ENCODE data around the gene PGM5.

The PGM5 gene

DNA sequence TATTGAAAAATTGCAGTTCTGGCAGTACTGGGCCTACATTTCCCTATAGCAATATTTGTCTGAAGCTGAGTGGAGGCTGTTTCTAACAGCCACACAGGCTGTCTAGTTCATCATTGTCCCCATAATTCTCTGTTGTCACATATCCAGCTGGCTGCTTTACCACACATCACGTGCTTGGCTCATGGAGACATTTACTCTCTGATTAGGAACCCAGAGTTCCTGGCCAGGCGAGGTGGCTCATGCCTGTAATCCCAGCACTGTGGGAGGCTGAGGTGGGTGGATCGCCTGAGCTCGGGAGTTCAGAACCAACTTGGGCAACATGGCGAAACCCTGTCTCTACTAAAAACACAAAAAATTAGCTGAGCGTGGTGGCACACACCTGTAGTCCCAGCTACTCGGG, 81.4 kb downstream of the PGM5 start:
- no peak for DNase-seq (ENCODE audit: low read depth)

DNA sequence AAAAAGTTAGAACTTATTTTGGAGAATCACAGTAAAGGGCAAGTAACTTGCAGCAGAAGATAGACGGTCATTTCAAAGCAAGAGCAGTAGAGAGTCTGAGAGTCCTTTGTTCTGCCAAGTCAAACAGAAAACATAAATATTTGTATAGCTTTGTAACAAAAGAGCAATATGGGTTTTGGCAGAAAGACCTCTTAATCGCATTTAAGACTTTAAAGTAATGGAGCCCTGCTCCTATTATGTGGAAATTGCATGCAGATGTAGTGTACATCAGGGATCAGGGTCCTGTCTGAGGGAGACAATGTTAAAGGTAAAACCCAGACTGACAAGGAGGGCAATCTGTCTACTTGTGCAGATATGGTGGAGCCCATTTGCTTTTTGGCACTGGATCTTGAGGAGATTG, 87.2 kb downstream of the PGM5 start:
- no peak for DNase-seq (ENCODE audit: low read depth)

DNA sequence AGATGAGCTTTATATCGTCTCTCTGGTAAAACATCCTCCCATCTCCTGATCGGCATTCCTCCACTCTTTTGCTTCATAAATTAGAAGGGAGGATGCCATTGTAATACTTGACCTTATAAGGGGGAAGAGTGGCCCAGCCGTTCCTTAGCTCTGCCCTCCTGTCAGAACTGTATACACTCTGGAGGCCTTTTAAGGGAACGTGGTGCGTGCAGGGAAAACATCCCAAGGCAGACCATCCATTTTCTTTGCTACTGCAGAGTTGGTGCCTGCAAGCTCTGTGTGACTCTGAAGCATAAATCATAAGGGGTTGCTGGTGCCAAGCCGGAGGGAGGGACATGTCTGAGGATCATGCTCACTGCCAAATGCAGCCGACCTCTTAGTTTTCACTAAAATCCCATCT, 90.4 kb downstream of the PGM5 start:
- no peak for DNase-seq (ENCODE audit: low read depth)

DNA sequence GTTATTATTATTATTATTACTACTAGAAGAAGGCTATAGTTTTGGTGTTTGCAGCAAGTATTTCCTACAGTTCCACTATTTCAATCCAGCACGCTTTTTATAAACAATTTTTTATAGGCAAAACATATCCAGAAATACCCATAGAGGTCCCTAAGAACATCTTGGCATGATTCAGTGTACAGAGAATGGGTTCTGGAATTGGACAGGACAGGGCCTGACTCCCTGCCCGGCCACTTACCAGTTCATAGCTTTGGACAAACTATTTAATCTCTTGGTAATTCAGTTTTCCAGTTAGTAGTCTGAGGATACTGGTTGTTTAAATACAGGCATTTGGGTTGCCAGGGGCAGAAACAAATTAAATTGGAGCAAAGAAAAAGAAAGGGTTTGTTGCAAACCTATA, 91.2 kb downstream of the PGM5 start:
- DNase-seq (ENCODE audit: low read depth) = no peak

DNA sequence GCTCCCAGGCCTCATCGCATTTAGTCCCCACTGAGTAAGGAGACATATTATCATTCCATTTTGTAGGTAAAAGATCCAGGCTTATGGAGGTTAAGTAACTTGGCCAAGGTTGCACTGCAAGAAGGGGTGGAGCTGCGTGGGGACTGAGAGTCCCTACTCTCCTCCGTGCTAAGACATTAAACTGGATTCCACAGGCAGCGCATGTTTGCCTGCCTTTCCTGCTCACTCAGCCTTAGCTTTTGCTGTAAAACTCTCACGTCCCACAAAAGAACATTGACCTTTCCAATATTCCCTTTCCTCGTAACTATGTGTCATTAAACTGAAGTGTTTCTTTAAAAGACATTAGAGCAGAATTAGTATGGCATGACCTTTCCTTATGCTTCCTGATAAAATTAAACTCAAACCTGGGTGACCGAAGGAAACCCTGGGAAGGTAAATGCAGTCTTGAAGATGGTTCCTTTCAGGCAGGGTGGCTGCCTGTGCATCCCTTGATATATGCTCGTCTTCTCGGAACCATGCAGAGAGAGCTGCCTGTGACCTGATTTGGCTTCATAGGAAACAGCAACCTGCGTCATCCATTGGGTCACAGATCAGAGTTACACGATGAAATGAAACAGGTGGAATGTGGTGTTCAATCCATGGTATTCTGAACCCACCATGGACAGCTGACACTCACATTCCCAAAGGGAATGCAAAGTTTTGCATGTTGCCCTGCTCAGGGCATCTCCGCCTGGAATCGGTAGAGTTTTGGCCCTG, 98.3 kb downstream of the PGM5 start:
- DNase-seq (ENCODE audit: low read depth) = no peak

DNA sequence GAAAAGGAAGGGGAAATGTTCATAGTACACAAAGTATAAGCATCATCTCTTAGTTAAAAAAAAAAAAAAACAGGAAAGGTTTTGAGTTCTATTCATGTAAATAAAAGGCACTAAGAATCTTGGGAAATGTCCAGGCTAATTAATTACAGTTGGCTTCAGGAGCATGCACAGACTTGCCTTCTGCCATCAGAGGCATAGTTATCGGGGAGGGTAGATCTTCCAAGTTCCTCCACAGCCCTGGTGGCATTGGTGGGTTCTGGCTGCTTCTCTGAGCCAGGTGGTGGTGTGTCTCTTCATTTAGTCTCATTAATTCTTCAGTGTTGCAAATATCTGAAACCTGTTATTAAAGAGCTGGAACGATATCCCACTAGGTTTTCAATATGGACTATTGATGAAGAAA, 99.0 kb downstream of the PGM5 start:
- DNase-seq (ENCODE audit: low read depth) = no peak

DNA sequence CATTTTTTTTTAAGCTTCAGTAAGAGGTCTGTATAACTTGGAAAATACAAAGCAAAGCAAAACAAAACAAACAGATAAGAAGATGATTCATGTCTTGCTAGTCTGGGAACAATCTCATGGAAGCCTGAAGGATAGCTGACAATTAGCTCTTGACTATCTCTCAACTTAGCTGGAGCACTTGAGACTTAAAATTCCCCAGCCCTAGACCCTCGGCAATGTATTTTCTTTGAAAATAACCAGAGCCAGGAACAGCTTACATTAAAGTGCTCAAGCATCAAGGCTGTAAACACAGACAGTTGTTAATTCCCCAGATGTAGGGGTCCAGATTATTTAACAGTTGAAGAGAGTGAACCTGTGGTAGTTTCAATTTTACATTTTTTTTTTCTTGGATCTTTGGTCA, 101.4 kb downstream of the PGM5 start:
- no peak for DNase-seq (ENCODE audit: low read depth)

DNA sequence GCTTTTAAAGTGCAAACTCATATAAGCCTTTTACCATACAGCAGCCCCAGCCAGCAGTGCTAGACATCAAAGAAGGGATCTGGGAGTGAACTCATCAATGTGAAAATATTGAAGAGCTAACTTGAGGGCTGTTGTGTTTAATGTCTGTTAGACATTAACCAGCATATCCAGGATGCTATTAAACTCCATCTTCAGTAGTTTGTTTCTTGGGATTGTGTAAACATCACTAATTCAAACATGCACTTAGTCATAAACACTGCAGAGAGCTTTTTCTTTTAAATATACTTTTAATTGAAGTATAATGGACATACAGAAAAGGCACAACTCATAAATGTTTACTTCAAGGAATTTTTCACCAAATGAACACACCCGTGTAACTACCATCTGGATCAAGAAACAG, 102.5 kb downstream of the PGM5 start:
- DNase-seq (ENCODE audit: low read depth) = no peak

DNA sequence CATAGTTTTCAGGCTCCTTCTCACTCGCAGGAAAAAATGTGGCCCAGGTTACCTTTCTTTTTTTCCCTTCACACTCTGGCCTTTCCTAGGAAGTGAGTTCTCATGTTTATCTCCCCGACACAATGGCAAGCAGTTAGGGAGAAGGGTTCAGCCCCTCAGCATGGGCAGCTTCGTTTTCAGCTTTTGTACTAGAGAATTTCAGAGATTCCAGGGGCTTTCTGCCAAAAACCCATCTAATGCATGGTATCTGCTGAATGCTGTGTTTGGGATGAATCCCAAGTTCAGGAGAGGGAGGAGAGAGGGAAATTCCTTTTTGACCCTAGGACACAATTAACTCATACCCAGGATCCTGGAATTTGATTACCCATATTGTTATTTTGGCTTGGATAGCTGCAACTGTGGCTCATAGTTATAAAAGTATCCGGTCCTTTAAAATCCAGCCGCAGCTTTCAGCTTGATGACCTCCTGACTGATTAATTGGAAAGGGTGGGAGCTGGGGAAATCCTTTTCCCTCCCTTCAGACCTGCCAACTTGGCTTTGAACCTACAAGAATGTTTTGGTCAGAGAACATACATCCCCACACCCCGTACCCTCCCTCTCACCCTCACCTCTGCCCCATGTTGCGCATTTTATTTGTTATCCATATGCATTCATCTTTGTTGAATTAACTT, 105.8 kb downstream of the PGM5 start:
- no peak for DNase-seq (ENCODE audit: low read depth)

DNA sequence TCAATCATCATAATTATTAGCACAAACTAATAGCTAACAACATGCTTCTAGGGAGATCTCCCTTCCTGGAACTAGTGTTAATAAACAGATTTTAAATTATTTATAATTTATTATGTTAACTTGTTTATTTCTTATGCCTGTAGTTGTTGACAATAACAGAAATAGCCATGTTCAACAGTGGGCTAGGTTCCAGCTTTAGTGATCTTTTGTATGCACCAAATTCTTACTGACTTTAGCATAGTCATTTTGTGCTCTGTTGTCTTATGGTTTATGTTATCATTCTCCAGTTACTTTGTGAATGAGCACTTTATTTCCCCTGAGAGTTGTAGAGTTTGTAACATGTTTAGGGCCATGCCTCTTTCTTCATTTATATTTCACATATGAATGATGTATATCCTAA, 113.7 kb downstream of the PGM5 start:
- DNase-seq (ENCODE audit: low read depth) = no peak

DNA sequence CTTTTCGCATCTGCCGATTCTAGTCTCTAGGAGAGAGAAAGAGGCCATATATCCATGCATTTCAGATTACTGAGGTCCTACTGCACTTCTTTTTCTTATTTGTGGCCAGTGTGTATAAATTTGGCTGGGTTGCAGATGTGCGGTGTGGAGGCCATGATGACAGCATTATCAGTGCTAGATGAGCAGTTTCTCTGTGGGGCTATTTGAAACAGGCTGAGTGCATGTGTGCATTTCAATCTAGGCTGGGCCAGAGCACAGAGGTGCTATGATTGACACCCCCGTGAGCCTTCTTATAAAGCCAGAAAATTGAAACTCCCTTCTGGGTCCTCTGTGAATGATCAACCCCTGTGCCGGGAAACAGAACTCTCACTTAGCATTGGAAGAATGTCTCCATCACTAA, 114.2 kb downstream of the PGM5 start:
- no peak for DNase-seq (ENCODE audit: low read depth)

DNA sequence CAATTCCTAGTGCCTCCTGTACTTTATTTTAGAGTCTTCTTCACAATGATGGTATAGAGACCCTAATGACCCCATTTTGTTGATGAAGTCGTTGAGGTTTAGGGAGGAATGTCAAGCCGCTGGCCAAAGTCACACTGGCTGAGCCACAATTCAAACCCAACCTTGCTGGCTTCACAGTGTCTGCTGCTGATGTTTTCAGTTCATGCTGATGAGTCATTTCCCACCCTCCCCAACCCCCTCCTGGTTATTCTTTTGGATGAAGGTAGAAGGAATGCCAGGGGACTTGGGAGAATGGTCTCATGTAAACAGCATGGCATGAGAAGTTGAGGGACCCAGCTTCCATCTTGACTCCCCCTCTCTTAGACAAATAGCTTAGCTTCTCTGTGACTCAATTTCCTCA, 115.7 kb downstream of the PGM5 start:
- no peak for DNase-seq (ENCODE audit: low read depth)

DNA sequence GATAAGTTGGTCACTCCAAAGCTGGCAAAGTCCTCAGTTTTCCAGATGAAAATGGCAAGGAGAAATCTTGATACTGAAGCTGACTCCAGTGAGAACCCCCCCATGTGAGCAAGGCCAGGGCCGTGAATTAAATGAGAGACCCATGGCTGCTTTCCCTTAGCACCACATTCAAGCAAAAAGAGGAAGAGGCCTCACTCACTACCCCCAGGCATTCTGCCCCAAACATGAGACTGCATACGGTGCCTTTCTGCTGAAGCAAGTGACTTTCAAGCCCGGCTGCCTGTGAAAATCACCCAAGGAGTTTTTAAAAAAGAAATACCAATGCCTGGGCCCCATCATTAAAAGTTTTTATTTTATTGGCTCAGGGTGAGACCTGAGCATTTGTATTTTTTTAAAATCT, 117.4 kb downstream of the PGM5 start:
- DNase-seq (ENCODE audit: low read depth) = no peak

DNA sequence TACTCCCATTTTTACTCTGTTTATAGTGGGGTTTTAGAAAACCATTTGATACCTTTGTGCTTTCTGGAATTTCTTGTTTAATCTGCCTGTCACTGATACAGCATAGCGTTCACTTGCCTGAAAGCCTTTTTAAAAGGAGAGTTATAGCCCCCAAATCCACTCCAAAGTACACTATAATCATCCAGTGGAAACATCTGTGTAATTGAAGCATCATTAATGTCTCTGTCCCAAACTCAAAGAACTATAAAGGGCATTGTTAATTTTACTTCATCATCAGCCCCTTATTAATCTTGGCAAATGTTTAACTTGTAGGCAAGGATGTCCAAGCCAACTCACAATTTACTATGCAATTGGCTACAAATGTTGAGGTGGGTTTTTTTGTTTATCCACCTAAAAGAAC, 120.0 kb downstream of the PGM5 start:
- DNase-seq (ENCODE audit: low read depth) = no peak

DNA sequence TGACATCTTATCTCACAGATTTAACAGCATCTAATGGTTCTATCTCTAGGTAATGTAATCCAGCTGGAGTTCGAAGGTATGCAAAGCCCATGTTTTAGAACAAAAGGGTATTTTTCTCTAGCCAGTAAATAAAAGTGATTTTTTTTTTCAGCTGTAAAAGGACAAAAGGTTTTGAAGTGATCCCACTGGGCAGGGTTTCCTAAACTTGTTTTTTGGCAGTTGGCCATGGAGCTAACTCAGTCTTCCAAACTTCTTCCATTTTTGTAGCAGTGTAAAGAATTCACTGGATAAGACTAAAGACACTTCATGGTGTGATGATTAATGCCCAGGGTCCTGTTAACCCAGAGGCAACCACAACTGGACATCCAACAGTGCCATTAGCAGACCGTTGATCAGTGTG, 120.4 kb downstream of the PGM5 start:
- DNase-seq (ENCODE audit: low read depth) = no peak

DNA sequence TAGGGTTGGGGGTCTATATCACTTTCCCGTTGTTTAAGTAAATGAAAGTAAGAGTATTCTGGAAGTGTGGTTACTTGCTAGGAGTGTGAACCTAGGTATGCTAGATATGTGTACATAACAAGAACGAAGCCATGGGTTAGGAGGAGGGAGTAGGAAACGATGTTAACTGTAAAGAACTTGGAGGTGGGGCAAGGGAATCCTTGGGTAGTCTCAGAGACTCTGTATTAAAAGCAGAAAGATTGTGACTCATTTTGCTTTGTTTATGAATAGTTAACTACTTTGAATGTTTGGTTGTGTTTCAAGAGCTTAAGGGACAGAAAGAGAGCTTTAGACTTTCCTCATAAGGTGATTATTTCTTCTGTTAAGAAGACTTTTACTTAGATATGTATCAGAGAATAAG, 124.4 kb downstream of the PGM5 start:
- DNase-seq (ENCODE audit: low read depth) = no peak

DNA sequence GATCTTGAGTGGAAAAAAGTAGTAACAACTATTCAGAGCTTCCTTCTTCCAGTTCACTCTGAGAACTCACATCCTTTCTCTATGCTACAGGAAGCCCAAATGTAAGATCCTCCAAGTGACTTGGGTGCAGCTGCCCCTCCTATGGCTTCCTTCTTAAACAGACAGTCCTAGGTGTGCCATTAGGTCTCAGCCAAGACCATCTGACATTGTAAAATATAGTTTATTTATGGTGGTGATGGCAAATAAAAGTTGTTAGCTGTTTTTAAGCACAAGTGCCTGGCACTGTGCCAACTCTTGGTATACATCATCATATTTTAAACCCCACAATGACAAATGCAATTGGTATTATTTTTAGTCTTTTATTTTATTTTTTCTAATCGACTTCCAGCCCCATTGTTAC, 126.1 kb downstream of the PGM5 start:
- no peak for DNase-seq (ENCODE audit: low read depth)

DNA sequence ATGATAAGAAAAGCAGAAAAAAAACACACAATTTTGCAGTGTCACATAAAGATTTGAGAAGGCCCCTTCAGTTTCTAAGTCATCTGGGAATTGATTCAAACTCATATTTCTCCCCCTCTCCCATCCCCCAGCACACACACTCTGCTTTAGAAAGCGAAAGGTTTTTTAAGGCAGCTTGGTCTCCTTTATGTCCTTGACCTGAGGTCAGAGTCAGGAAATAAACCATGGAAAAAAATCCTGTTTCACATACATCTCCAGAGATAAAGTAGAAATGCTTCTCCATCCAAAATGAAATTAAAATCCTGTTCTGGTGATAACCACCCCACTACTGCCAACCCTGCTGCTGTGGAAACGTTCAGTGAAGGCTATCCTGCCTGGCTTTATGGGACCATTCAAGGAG, 131.7 kb downstream of the PGM5 start:
- no peak for DNase-seq (ENCODE audit: low read depth)

DNA sequence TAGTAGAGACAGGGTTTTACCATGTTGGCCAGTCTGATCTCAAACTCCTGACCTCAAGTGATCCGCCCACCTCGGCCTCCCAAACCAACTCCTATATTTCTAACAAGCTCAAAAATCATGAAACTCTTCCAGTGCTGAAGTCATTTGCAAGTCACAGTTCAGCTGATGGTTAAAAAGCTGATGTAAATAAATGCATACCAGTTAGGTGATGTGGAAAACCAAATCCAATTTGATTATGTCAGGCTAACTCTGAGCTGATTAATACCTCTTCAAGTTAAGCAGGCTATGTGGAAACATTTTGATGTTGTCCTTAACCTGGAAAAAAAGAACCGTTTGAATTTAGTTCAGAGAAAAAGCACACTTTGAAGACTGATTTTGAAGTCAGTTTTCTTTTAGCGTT, 133.2 kb downstream of the PGM5 start:
- DNase-seq (ENCODE audit: low read depth) = no peak

DNA sequence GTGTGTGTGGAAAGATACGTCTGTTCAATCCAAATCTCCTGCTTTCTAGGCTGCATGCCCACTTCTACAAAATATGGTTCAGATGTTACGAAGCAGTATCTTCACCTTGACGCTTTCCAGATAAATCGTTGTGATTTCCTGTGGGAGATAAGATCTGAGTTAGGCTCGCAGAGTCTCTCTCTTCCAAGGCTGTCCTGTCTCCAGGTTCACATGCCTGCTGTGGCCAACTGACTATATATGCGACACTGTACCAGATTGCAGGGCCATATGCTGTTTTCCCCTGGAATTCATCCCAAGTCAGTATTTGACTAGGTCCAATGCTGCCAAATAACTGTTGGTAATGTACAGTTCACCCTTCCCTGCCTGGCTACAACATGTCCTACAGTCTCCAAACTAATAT, 136.4 kb downstream of the PGM5 start:
- no peak for DNase-seq (ENCODE audit: low read depth)

DNA sequence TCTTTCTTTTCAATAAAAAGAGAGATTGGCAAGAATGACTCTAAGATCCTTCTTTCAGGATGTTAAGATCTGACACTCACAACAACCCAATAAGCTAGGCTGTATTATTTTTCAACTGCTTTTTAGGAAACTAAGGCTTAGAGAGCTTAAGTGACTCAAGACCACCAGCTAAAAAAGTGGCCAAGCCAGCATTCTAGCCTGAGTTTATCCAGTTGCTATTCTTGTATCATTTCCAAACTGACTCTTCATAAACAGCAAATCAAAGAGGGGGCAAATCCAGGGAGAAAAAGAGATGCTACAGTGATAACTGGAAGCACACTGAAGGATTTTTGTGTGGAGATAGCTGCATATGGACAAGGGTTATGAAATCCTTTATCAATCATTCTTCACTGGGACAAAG, 137.1 kb downstream of the PGM5 start:
- no peak for DNase-seq (ENCODE audit: low read depth)

DNA sequence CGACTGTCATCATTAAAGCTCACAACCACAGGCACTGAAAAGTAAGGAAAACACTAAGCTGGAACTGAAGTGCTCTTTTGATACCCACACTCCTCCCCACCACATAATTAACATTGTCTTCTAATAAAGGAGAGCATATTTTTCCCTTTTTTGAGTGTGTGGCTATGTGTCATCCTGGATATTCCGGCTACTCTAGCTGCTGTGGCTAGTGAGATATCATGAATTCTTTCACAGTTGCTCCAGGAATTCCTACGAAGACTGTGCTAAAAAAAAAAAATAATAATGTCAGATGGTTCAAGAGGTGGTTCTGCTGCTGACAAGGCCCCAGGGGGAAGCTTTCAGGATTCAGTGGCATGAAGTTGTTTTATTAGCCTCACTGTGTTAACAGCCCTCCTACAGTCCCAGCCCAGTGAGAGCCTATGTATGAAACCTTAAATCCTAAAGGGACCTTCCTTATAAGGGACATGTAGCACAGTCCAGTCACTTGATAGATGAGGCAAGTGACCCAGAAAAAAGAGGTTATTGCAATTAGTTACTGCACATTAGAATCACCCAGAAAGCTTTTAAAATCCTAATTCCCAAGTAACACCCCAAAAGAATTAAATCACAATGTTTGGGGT, 137.7 kb downstream of the PGM5 start:
- DNase-seq (ENCODE audit: low read depth) = no peak

DNA sequence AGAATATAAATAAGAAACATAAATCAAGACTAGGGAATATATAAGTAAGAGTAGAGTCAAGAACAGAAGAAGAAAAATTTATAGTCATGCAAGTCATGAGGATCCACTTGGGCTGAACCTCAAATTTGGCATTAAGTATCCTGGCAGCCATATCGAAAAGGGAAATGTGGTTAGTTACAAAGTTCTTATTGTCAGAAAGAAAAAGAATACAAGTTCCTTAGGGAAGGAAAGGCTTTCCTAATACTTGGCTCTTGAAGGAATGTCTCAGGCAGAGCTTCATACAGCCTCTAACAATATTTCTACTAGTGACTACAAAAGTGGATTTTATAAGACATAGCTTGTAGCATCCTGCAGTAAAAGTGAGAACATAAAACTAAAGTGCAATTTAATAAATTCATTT, 138.8 kb downstream of the PGM5 start:
- DNase-seq (ENCODE audit: low read depth) = no peak

DNA sequence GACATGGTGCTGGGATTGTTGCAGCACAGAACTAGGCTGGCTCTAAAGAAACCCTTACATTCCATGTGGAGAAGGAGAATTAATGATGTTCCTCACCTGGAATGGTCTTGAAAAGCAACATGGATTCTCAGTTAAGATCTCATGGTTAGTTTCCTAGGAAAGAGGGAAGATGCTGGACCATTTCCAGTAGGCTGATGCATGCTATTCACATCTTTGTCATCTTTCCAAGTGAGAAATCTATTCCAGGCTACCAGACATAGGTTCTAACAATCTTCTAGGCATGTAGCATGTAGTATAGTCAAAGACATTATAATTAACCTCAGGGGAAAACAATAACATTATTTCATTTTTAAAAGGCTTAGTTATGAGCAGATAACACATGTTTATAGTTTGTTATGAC, 139.9 kb downstream of the PGM5 start:
- DNase-seq (ENCODE audit: low read depth) = no peak

Measured in GM04503 (cell line).